Prostate gland (tissue), 2 donors: ENCODE results near the gene AGPAT4.

Source experiments
- CTCF ChIP-seq, 4 experiments: fragments of 200-600 bp in 2 of 4; fragments of 450-650 bp in 2 of 4; sonication (generic) in 2 of 4; IDR thresholded peaks; 1 replicate in 3 of 4; 2 replicates in 1 of 4; pipeline ENCODE4 v1.5.1; 2016 to 2019; ENCODE audit warnings: antibody characterized with exemption in 4 of 4, mild to moderate bottlenecking in 2 of 4, moderate library complexity in 2 of 4
- POLR2A ChIP-seq: fragments of 450-650 bp; IDR thresholded peaks from one replicate; pipeline ENCODE4 v1.6.1; 2016; ENCODE audit warnings: antibody characterized with exemption, mild to moderate bottlenecking
- POLR2AphosphoS5 ChIP-seq: sonication (generic); formaldehyde crosslinking; IDR thresholded peaks from one replicate; pipeline ENCODE4 v1.6.1; 2017; ENCODE audit warnings: antibody characterized with exemption

- TF ChIP-seq CTCF (IDR thresholded peaks at IDR 0.05) (no peak), POLR2A (no peak), POLR2AphosphoS5 (no peak)
These were observed 136.5 kb downstream of the AGPAT4 start for GRCh38 chr6:161137320-161137719.
